Chondrocyte (in vitro differentiated cells): ENCODE data around the gene EHBP1. TPM values are rescaled to one million over a fixed set of nuclear protein-coding genes. Genes with fewer than 3 reads are reported as not detected.

Source experiments
- DNase-seq: peaks from one replicate; pipeline ENCODE4 v3.0.0; 2021; ENCODE audit warnings: mixed read lengths, low spot score
- H3K27ac Mint-ChIP-seq: one replicate; pipeline ENCODE4 v1.8.0; 2021; ENCODE audit warnings: mild to moderate bottlenecking, moderate library complexity, mixed read lengths; ENCODE audit not compliant: unreplicated experiment
- H3K27me3 Mint-ChIP-seq: 2 replicates; pipeline ENCODE4 v1.8.0; 2021; ENCODE audit warnings: low read depth, mixed read lengths
- H3K36me3 Mint-ChIP-seq: 2 replicates; pipeline ENCODE4 v1.8.0; 2021; ENCODE audit warnings: low read depth, mixed read lengths
- H3K4me1 Mint-ChIP-seq: 2 replicates; pipeline ENCODE4 v1.8.0; 2021; ENCODE audit warnings: low read depth, mild to moderate bottlenecking, mixed read lengths
- H3K4me3 Mint-ChIP-seq: one replicate; pipeline ENCODE4 v1.8.0; 2021; ENCODE audit warnings: mild to moderate bottlenecking, moderate library complexity, mixed read lengths; ENCODE audit not compliant: unreplicated experiment
- H3K9me3 Mint-ChIP-seq: 2 replicates; pipeline ENCODE4 v1.8.0; 2021; ENCODE audit warnings: low read depth, mixed read lengths
- CTCF ChIP-seq: fragments of 200-600 bp; sonication (generic); IDR thresholded peaks from 2 replicates; pipeline ENCODE4 v1.5.0; 2021; ENCODE audit warnings: antibody characterized with exemption, mild to moderate bottlenecking, moderate library complexity
- total RNA-seq: library from RNA; stranded (reverse); gene quantifications from 3 replicates; pipeline ENCODE4 v1.2.1, GENCODE V29; 2021

Gene EHBP1
- total RNA-seq, 1 donor from 2014 or later, result 48.6 TPM

GRCh38 chr2:62724886-62725711, 19.6 kb downstream of the EHBP1 start:
- H3K9me3 Mint-ChIP-seq, result peaks cover 18% of the 10 kb centered on the region
- H3K4me1 Mint-ChIP-seq, result peaks cover 25% of the 10 kb centered on the region

DNA sequence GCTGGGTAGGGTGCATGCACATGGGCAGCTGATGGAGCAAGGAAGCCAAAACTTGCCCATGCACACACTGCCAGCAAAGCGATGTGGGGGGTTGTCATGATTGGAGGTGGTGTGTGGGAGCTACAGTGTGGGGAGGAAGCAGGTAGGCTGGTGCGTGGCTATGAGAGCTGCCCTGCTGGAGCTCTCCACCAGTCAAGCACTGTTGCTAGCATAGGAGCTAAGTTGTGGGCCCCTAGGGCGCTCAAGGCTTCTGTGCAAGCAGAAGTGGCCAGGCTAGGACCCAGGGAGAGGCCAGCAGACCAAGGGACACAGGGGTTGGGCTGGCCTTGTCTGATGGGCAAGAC, 20.2 kb downstream of the EHBP1 start:
- no peak overlapping the region for H3K4me3 Mint-ChIP-seq
- no peak for DNase-seq
- no peak overlapping the region for H3K27ac Mint-ChIP-seq
- peaks cover 21% of the 10 kb centered on the region for H3K9me3 Mint-ChIP-seq
- peaks cover 11% of the 10 kb centered on the region for H3K36me3 Mint-ChIP-seq
- H3K4me1 Mint-ChIP-seq, result peaks cover 25% of the 10 kb centered on the region
- no peaks in the 10 kb centered on the region for H3K27me3 Mint-ChIP-seq
- TF ChIP-seq CTCF, result no peak

More at GRCh38 chr2:62724886-62725711, 19.6 kb downstream of the EHBP1 start:
- no peak overlapping the region for H3K4me3 Mint-ChIP-seq
- no peak overlapping the region for H3K27ac Mint-ChIP-seq
- H3K27me3 Mint-ChIP-seq, result no peaks in the 10 kb centered on the region
- H3K36me3 Mint-ChIP-seq, result peaks cover 10% of the 10 kb centered on the region
- peak; percentile 82 for DNase-seq
- TF ChIP-seq CTCF, result peak; percentile 40

DNA sequence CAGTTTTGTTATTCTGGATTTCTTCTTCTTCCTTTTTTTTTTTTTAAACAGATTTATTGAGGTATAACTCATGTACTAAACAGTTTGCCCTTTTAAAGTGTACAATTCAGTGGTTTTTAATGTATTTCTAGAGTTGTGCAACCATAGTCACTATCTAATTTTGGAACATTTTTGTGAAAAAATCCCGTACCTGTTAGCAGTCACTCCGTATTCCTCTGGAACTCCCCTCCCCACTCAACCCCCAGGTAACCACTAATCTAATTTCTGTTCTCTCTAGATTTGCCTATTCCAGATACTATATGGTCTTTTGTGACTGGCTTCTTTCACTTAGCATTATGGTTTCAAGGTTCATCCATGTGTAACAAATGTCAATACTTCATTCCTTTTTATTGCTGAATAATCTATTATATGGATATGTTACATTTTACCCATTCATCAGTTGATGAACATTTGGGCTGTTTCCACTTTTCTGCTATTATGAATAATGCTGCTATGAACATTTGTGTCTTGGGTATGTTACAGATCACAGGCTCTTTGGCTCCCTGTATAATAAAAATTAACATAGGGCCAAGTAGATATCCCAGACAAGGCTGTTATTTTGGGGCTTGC, 21.9 kb downstream of the EHBP1 start:
- Mint-ChIP-seq H3K4me1 (peaks cover 25% of the 10 kb centered on the region), H3K9me3 (peaks cover 36% of the 10 kb centered on the region), H3K4me3 (no peak overlapping the region), H3K27ac (no peak overlapping the region), H3K27me3 (no peaks in the 10 kb centered on the region), H3K36me3 (peaks cover 18% of the 10 kb centered on the region)
- no peak for DNase-seq
- TF ChIP-seq CTCF, result no peak

DNA sequence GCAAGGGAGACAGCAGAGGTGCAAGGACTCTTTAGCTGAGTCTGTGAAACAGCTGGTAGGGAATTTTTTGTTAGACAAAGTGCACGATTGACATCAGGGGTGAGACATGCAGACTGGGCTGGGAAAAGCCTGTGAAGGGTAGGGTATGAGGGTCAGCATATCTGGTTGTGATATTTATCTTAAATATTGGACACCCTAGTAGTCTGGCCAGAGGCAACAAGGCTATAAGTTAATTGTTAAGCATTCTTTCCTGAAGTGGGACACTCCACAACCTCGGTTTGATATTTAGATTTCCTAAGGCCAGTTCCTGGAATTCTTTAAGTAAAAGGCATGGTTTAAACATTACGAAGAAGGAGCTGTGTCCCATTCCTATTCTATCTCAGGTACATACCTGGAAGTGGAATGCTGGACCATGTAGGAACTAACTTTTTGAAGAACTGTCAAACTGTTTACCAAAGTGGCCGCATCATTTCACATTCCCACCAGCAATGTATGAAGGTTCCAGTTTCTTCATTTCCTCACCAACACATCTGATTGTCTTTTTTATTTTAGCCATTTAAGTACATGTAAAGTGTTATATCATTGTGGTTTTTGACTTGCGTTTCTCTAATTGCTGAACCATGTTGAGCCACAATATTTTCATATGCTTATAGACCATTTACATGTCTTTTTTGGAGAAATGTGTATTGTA, 22.5 kb downstream of the EHBP1 start:
- no peak for DNase-seq
- Mint-ChIP-seq H3K27ac (no peak overlapping the region), H3K36me3 (peaks cover 14% of the 10 kb centered on the region), H3K4me1 (peaks cover 28% of the 10 kb centered on the region), H3K9me3 (peaks cover 33% of the 10 kb centered on the region), H3K27me3 (no peaks in the 10 kb centered on the region), H3K4me3 (no peak overlapping the region)
- TF ChIP-seq CTCF, result no peak

DNA sequence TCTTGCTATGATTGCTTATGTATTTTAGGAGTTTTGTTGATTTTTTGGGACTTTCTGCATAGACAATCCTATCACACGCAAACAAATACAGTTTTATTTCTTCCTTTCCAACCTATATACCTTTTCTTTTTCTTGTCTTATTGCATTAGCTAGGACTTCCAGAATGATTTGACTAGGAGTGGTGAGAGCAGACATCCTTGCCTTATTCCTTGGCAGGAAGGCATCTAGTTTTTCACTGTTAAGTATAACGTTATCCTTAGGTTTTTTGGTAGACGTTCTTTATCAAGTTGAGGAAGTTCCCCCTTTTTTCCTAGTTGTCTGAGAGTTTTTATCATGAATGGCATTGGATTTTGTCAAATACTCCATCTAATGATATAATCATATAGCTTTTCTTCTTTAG, 25.8 kb downstream of the EHBP1 start:
- Mint-ChIP-seq H3K27ac (no peak overlapping the region), H3K27me3 (no peaks in the 10 kb centered on the region), H3K4me3 (no peak overlapping the region), H3K4me1 (peaks cover 38% of the 10 kb centered on the region), H3K9me3 (peaks cover 20% of the 10 kb centered on the region), H3K36me3 (peaks cover 10% of the 10 kb centered on the region)
- DNase-seq, result no peak
- no peak for TF ChIP-seq CTCF
